SJSA1 (cell line): ENCODE data around the gene TCERG1. TPM values are rescaled to one million over a fixed set of nuclear protein-coding genes. Genes with fewer than 3 reads are reported as not detected.
"Not testable (repeated sequence)": the region's sequence is repeated elsewhere in the genome, so short reads cannot be mapped to it uniquely, and the experiment has no call there.

ENCODE experiments used
- DNase-seq, 2 experiments: peaks; one replicate each; pipeline ENCODE4 v3.0.0-alpha.2; 2015 to 2020; ENCODE audit warnings: low spot score in 2 of 2, low read depth in 1 of 2
- H3K27ac ChIP-seq: fragments of 250-450 bp; sonication (Bioruptor Pico); 2 replicates; pipeline ENCODE4 v1.5.1; 2020; ENCODE audit warnings: mild to moderate bottlenecking, moderate library complexity
- H3K27me3 ChIP-seq: fragments of 250-450 bp; sonication (Bioruptor Pico); replicated peaks from 2 replicates; pipeline ENCODE4 v1.5.1; 2020; ENCODE audit warnings: mild to moderate bottlenecking, moderate library complexity
- H3K36me3 ChIP-seq: fragments of 250-450 bp; sonication (Bioruptor Pico); 2 replicates; pipeline ENCODE4 v1.5.1; 2020; ENCODE audit warnings: mild to moderate bottlenecking
- H3K4me1 ChIP-seq: fragments of 250-450 bp; sonication (Bioruptor Pico); replicated peaks from 2 replicates; pipeline ENCODE4 v1.6.1; 2021; ENCODE audit warnings: mild to moderate bottlenecking
- H3K4me3 ChIP-seq: fragments of 250-450 bp; sonication (Bioruptor Pico); 2 replicates; pipeline ENCODE4 v1.5.1; 2020; ENCODE audit warnings: mild to moderate bottlenecking
- H3K9me3 ChIP-seq: fragments of 250-450 bp; sonication (Bioruptor Pico); replicated peaks from 2 replicates; pipeline ENCODE4 v1.5.1; 2020; ENCODE audit warnings: mild to moderate bottlenecking
- total RNA-seq: library from RNA; depleted of rRNA; stranded (reverse); fragments of >200 nt; shearing (Covaris generic); gene quantifications from 2 replicates; pipeline ENCODE4 v1.2.3, GENCODE V29; 2014; rRNA removed

TCERG1 gene
- total RNA-seq, 1 experiment from 2014 or later = 84.3 TPM

- H3K27me3 ChIP-seq = no peaks in the 10 kb centered on the region
- H3K27ac ChIP-seq = no peak overlapping the region
- H3K36me3 ChIP-seq = no peaks in the 10 kb centered on the region
- DNase-seq = peak; percentile 50 to 73
- no peak overlapping the region for H3K4me3 ChIP-seq
- H3K4me1 ChIP-seq = no peaks in the 10 kb centered on the region
- H3K9me3 ChIP-seq = no peaks in the 10 kb centered on the region
Observed at GRCh38 chr5:146541958-146542849, 95.1 kb downstream of the TCERG1 start.

DNA sequence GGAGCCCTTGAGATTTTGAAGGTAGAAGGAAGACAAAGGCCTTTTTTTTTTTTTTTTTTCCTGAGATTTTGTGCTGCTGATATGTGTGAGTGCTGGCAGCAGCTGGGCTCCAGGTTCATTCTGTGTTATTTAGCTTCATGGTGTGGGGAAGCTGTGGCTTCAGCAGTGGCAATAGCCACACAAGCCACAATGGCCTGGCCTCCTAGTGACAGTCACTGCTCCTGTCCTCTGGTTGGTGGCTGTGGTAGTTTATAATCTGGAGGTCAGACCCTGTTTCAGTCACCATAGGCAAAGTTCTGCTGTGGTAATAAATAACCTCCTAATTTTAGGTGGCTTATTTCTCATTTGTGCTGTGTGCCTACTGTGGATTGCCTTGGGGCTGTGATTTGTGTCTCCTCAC, 97.1 kb downstream of the TCERG1 start:
- H3K4me3 ChIP-seq = no peak overlapping the region
- no peaks in the 10 kb centered on the region for H3K9me3 ChIP-seq
- H3K27ac ChIP-seq = no peak overlapping the region
- no peak for DNase-seq
- 0 out of 2 replicates have a peak, but pooled peaks cover 3% of the 10 kb centered on the region for H3K27me3 ChIP-seq
- no peaks in the 10 kb centered on the region for H3K4me1 ChIP-seq
- no peaks in the 10 kb centered on the region for H3K36me3 ChIP-seq

- Histone ChIP-seq H3K27me3 (peaks cover 3% of the 10 kb centered on the region; the same call in 1 of the 2 replicates), H3K4me1 (no peaks in the 10 kb centered on the region), H3K4me3 (no peak overlapping the region), H3K27ac (no peak overlapping the region), H3K36me3 (no peaks in the 10 kb centered on the region), H3K9me3 (no peaks in the 10 kb centered on the region)
- DNase-seq = no peak
Observed at GRCh38 chr5:146548781-146549449, 101.8 kb downstream of the TCERG1 start.

- Histone ChIP-seq H3K27ac (no peak overlapping the region), H3K4me1 (no peaks in the 10 kb centered on the region), H3K4me3 (no peak overlapping the region), H3K27me3 (peaks cover 7% of the 10 kb centered on the region; the same call in 1 of the 2 replicates), H3K36me3 (no peaks in the 10 kb centered on the region), H3K9me3 (no peaks in the 10 kb centered on the region)
- DNase-seq = no peak
Observed at GRCh38 chr5:146549615-146550014, 102.5 kb downstream of the TCERG1 start.

DNA sequence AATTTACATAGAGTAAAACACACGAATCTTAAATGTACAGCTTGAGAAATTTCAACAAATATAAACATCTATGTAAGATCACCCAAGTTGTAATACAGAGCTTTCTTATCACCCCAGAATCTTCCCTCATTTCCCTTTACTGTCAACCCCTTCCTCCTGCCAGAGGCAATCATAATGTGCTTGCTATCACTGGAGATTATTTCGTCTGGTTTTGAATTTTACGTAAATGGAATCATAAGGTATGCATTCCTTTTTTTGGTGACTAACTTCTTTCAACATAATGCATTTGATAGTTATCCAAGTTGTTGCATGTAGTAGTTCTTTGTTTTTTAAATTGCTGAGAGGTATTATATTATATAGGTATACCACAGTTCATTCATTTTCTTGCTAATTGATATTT, 106.3 kb downstream of the TCERG1 start:
- Histone ChIP-seq H3K4me1 (no peaks in the 10 kb centered on the region), H3K27me3 (peaks cover 7% of the 10 kb centered on the region; the same call in 1 of the 2 replicates), H3K9me3 (no peaks in the 10 kb centered on the region), H3K27ac (no peak overlapping the region), H3K4me3 (no peak overlapping the region), H3K36me3 (no peaks in the 10 kb centered on the region)
- no peak for DNase-seq

DNA sequence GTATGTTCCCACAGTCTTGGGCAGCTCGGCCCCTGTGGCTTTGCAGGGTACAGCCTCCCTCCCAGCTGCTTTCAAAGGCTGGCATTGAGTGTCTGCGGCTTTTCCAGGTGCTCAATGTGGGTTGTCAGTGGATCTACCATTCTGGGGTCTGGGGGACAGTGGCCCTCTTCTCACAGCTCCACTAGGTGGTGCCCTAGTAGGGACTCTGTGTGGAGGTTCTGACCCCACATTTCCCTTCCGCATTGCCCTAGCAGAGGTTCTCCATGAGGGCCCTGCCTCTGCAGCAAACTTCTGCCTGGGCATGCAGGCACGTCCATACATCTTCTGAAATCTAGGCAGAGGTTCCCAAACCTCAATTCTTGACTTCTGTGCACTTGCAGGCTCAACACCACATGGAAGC, 109.8 kb downstream of the TCERG1 start:
- not testable (repeated sequence) for H3K4me3 ChIP-seq, H3K27me3 ChIP-seq, H3K27ac ChIP-seq, H3K36me3 ChIP-seq, H3K9me3 ChIP-seq, DNase-seq
- H3K4me1 ChIP-seq = peaks cover 18% of the 10 kb centered on the region

DNA sequence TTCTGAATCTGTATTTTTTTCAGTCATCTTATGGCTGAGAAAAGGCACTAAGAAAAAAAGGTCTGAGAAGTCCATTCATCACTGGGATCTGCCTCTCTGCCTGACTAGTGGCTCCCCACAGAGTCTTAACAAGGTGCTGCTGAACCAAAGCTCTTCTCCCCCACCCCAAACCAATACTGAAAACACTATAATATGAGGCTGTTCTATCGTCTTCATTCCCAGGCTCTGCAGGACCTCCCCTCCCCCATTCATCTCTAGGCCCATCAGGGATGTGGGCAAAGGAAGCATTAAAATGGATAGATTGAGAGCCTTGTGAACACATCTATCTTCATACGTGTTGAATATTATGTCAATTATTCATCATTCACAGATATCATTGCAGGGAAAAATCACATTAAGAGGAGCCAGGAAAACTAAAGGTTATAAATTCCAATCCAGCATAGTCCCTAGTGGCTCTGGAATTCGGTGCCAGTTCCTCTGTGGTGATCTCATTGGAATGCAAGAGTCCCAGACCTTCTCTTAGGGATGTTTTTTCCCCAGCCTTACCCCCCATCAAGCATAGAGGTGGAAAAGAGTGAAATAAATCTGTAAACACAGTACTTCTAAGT, 113.2 kb downstream of the TCERG1 start:
- DNase-seq = peak in 1 of 2 experiments; percentile 69
- H3K9me3 ChIP-seq = no peaks in the 10 kb centered on the region
- H3K36me3 ChIP-seq = no peaks in the 10 kb centered on the region
- peak overlapping the region; percentile 65 for H3K27ac ChIP-seq
- no peak overlapping the region for H3K4me3 ChIP-seq
- H3K27me3 ChIP-seq = no peaks in the 10 kb centered on the region
- H3K4me1 ChIP-seq = peaks cover 18% of the 10 kb centered on the region

Other genes starting within 250 kb of the TCERG1 start
- 15.9 and 30.3 TPM in 2 replicates for gene RBM27, start 243.7 kb upstream of the TCERG1 start, total RNA-seq
- 0.16 TPM in 1 of 2 replicates, not detected in the other for gene POU4F3, start 108.5 kb upstream of the TCERG1 start, total RNA-seq
- gene GPR151, start 68.9 kb downstream of the TCERG1 start, total RNA-seq = not detected in 2 replicates